Upper lobe of left lung (tissue), 6 donors: ENCODE results near the gene RGS7. TPM values are rescaled to one million over a fixed set of nuclear protein-coding genes. Genes with fewer than 3 reads are reported as not detected.

ENCODE experiments used
- ATAC-seq, 2 donors: fragments of 200-7000 bp; cut with Tn5 transposase; one replicate each; pipeline ENCODE4 v1.9.1; 2022; ENCODE audit warnings: mild to moderate bottlenecking in 2 of 2, moderate library complexity in 2 of 2; ENCODE audit not compliant: low FRiP score in 2 of 2
- DNase-seq, 2 donors: peaks; one replicate each; pipeline ENCODE4 v3.0.0-alpha.2; 2019 to 2020
- H3K27ac ChIP-seq, 4 donors: fragments of 200-600 bp; sonication (generic); one replicate each; pipeline ENCODE4 v1.5.1; 2016 to 2019
- H3K27me3 ChIP-seq, 4 donors: fragments of 200-600 bp; sonication (generic); one replicate each; pipeline ENCODE4 v1.5.1; 2017 to 2019
- H3K36me3 ChIP-seq, 4 donors: fragments of 200-600 bp; sonication (generic); one replicate each; pipeline ENCODE4 v1.5.1; 2016 to 2019
- H3K4me1 ChIP-seq, 4 donors: fragments of 200-600 bp; sonication (generic); one replicate each; pipeline ENCODE4 v1.5.1; 2018 to 2019
- H3K4me3 ChIP-seq, 4 donors: fragments of 200-600 bp; sonication (generic); one replicate each; pipeline ENCODE4 v1.5.1; 2017 to 2019; ENCODE audit warnings: mild to moderate bottlenecking in 2 of 4, moderate library complexity in 1 of 4
- H3K9me3 ChIP-seq, 4 donors: fragments of 200-600 bp; sonication (generic); one replicate each; pipeline ENCODE4 v1.5.1; 2018 to 2019
- CTCF ChIP-seq, 6 experiments: fragments of 450-650 bp in 4 of 6; fragments of 200-600 bp in 2 of 6; sonication (generic) in 2 of 6; IDR thresholded peaks; one replicate each; pipeline ENCODE4 v1.5.1; 2016 to 2019; ENCODE audit warnings: antibody characterized with exemption in 6 of 6
- EP300 ChIP-seq, 4 donors: sonication (generic); formaldehyde crosslinking; IDR thresholded peaks; one replicate each; pipeline ENCODE4 v1.5.1; 2017; ENCODE audit warnings: antibody characterized with exemption in 4 of 4, control low read depth in 2 of 4
- POLR2A ChIP-seq, 4 donors: fragments of 450-650 bp; IDR thresholded peaks; one replicate each; pipeline ENCODE4 v1.5.1; 2016 to 2017; ENCODE audit warnings: antibody characterized with exemption in 4 of 4, mild to moderate bottlenecking in 2 of 4
- POLR2AphosphoS5 ChIP-seq, 2 donors: sonication (generic); formaldehyde crosslinking; IDR thresholded peaks; one replicate each; pipeline ENCODE4 v1.5.1; 2017; ENCODE audit warnings: antibody characterized with exemption in 2 of 2
- WGBS, 2 donors: methylation state at CpG; one replicate each; pipeline ENCODE4 v1.1.5; 2017 to 2018; 5-methylcytosine and 5-hydroxymethylcytosine counted together
- total RNA-seq, 6 donors: library from RNA; depleted of rRNA in 4 of 6; stranded (reverse); fragments of >200 nt in 4 of 6; gene quantifications; one replicate each; pipeline versions ENCODE4 v1.1.0 to v1.2.1, GENCODE V29; 2016 to 2021
- donor health status: DM: no; HTN: no; CAD: no; lungs with moderate emphysema.
- donor health status: DM: no; HTN: yes; CAD: no; lungs with severe emphysema.

The RGS7 gene
- total RNA-seq, 6 donors from 2014 or later, result 0.15 TPM; not detected in 5

GRCh38 chr1:241355311-241356010, 1.5 kb downstream of the RGS7 start:
- DNase-seq (no peak), ATAC-seq (no peak)
- Histone ChIP-seq H3K27ac (no peak overlapping the region), H3K4me3 (no peak overlapping the region), H3K36me3 (no peaks in the 10 kb centered on the region), H3K27me3 (peaks cover 0 to 10% (median 3%) of the 10 kb centered on the region in 4 donors), H3K4me1 (peaks cover 0 to 12% (median 2%) of the 10 kb centered on the region in 4 donors), H3K9me3 (no peaks in the 10 kb centered on the region)
- TF ChIP-seq POLR2AphosphoS5 (IDR thresholded peaks at IDR 0.05), result no peak
- 85 to 86% methylated on average over 11 of the region's 11 CpGs for WGBS, 2 donors

- H3K4me3 ChIP-seq, result no peak overlapping the region
- ATAC-seq (no peak), DNase-seq (no peak)
- peaks cover 0 to 11% (median 2%) of the 10 kb centered on the region in 4 donors for H3K4me1 ChIP-seq
- TF ChIP-seq EP300 (IDR thresholded peaks at IDR 0.05) (no peak), CTCF (IDR thresholded peaks at IDR 0.05) (no peak)
- 83 to 87% methylated on average over 2 of the region's 2 CpGs for WGBS, 2 donors
- H3K9me3 ChIP-seq, result no peaks in the 10 kb centered on the region
- no peak overlapping the region for H3K27ac ChIP-seq
- peaks cover 0 to 10% (median 3%) of the 10 kb centered on the region in 4 donors for H3K27me3 ChIP-seq
- no peaks in the 10 kb centered on the region for H3K36me3 ChIP-seq
Observed at GRCh38 chr1:241352401-241352800, 4.6 kb downstream of the RGS7 start.

- WGBS, 2 donors, result 72 to 78% methylated on average over 3 of the region's 3 CpGs
- Histone ChIP-seq H3K36me3 (no peaks in the 10 kb centered on the region), H3K9me3 (no peaks in the 10 kb centered on the region), H3K4me1 (peaks cover 0 to 6% (median under 1%) of the 10 kb centered on the region in 4 donors), H3K4me3 (no peak overlapping the region), H3K27me3 (peaks cover 0 to 5% (median under 1%) of the 10 kb centered on the region in 4 donors), H3K27ac (no peak overlapping the region)
- no peak for TF ChIP-seq CTCF (IDR thresholded peaks at IDR 0.05)
- TF ChIP-seq POLR2A (IDR thresholded peaks at IDR 0.05), result no peak
- no peak for TF ChIP-seq POLR2AphosphoS5 (IDR thresholded peaks at IDR 0.05)
- TF ChIP-seq EP300 (IDR thresholded peaks at IDR 0.05), result no peak
- DNase-seq, result no peak
- ATAC-seq, result no peak
Observed at GRCh38 chr1:241351841-241352240, 5.2 kb downstream of the RGS7 start.

- H3K4me1 ChIP-seq, result no peaks in the 10 kb centered on the region
- no peak for DNase-seq
- 57 to 66% methylated on average over 2 of the region's 2 CpGs for WGBS, 2 donors
- no peaks in the 10 kb centered on the region for H3K9me3 ChIP-seq
- H3K4me3 ChIP-seq, result no peak overlapping the region
- ATAC-seq, result no peak
- no peaks in the 10 kb centered on the region for H3K27me3 ChIP-seq
- no peak overlapping the region for H3K27ac ChIP-seq
- TF ChIP-seq EP300 (IDR thresholded peaks at IDR 0.05) (no peak), CTCF (IDR thresholded peaks at IDR 0.05) (no peak), POLR2A (IDR thresholded peaks at IDR 0.05) (no peak), POLR2AphosphoS5 (IDR thresholded peaks at IDR 0.05) (no peak)
- H3K36me3 ChIP-seq, result no peaks in the 10 kb centered on the region
Observed at GRCh38 chr1:241343956-241344355, 13.0 kb downstream of the RGS7 start.

GRCh38 chr1:241336335-241336734, 20.7 kb downstream of the RGS7 start:
- TF ChIP-seq POLR2A (IDR thresholded peaks at IDR 0.05) (no peak), CTCF (IDR thresholded peaks at IDR 0.05) (no peak), EP300 (IDR thresholded peaks at IDR 0.05) (no peak), POLR2AphosphoS5 (IDR thresholded peaks at IDR 0.05) (no peak)
- no peak for DNase-seq
- Histone ChIP-seq H3K27me3 (no peaks in the 10 kb centered on the region), H3K4me1 (no peaks in the 10 kb centered on the region), H3K4me3 (no peak overlapping the region), H3K27ac (no peak overlapping the region), H3K9me3 (no peaks in the 10 kb centered on the region), H3K36me3 (no peaks in the 10 kb centered on the region)
- WGBS, 2 donors, result 75 to 76% methylated on average over 1 of the region's 1 CpG
- ATAC-seq, result no peak
